Caco-2 (cell line): ENCODE results near the gene MBNL2. TPM values are rescaled to one million over a fixed set of nuclear protein-coding genes. Genes with fewer than 3 reads are reported as not detected.
A peak's percentile ranks its signal among the peaks of the same experiment; 100 is the strongest.

Experiments
- BruUV-seq: library from RNA; stranded (reverse); fragments of 400-500 nt; replicated peaks from 2 replicates; lab custom pipeline; 2021; lab: Mats Ljungman, UMichigan
- CTCF ChIA-PET: fragments of 300-600 bp; sonication (Branson Sonifier 250); formaldehyde crosslinking; loops from one replicate; lab custom pipeline; 2022; ENCODE audit warnings: antibody characterized with exemption; lab: Charles Lee
- POLR2A ChIA-PET: fragments of 300-600 bp; sonication (Branson Sonifier 250); formaldehyde crosslinking; loops from one replicate; lab custom pipeline; 2022; ENCODE audit warnings: antibody characterized with exemption; lab: Charles Lee
- DNase-seq, 2 experiments: peaks; one replicate each; pipeline versions ENCODE4 v3.0.0 to v3.0.0-alpha.2; 2020 to 2022
- H3K27me3 ChIP-seq: replicated peaks from 2 replicates; pipeline ENCODE4 v1.6.0; 2011; ENCODE audit warnings: low read length; ENCODE audit not compliant: control insufficient read depth, insufficient read depth
- H3K36me3 ChIP-seq: 2 replicates; pipeline ENCODE4 v1.5.1; 2011; ENCODE audit warnings: low read length; ENCODE audit not compliant: control insufficient read depth, insufficient read depth
- H3K4me1 ChIP-seq: fragments of 250-450 bp; sonication (Bioruptor Pico); 2 replicates; pipeline ENCODE4 v1.5.1; 2020; ENCODE audit warnings: mild to moderate bottlenecking
- H3K4me3 ChIP-seq: 2 replicates; pipeline ENCODE4 v1.5.1; 2011; ENCODE audit warnings: low read depth, mild to moderate bottlenecking, control low read depth, low read length
- H3K9me3 ChIP-seq: fragments of 250-450 bp; sonication (Bioruptor Pico); 2 replicates; pipeline ENCODE4 v1.5.1; 2020; ENCODE audit warnings: mild to moderate bottlenecking, moderate library complexity
- H3K27ac Mint-ChIP-seq: one replicate; pipeline ENCODE4 v1.8.0; 2022; ENCODE audit warnings: mixed read lengths; ENCODE audit not compliant: unreplicated experiment
- H3K27me3 Mint-ChIP-seq: one replicate; pipeline ENCODE4 v1.8.0; 2022; ENCODE audit warnings: mixed read lengths; ENCODE audit not compliant: insufficient read depth, unreplicated experiment
- H3K36me3 Mint-ChIP-seq: one replicate; pipeline ENCODE4 v1.8.0; 2022; ENCODE audit warnings: mild to moderate bottlenecking, mixed read lengths; ENCODE audit not compliant: insufficient read depth, unreplicated experiment
- H3K4me1 Mint-ChIP-seq: one replicate; pipeline ENCODE4 v1.8.0; 2022; ENCODE audit warnings: low read depth, mixed read lengths; ENCODE audit not compliant: unreplicated experiment
- H3K4me3 Mint-ChIP-seq: one replicate; pipeline ENCODE4 v1.8.0; 2022; ENCODE audit warnings: mild to moderate bottlenecking, moderate library complexity, mixed read lengths; ENCODE audit not compliant: unreplicated experiment
- H3K9me3 Mint-ChIP-seq: one replicate; pipeline ENCODE4 v1.8.0; 2022; ENCODE audit warnings: mixed read lengths; ENCODE audit not compliant: unreplicated experiment
- intact Hi-C: fragments of 100-400 bp; cut with micrococcal nuclease; formaldehyde crosslinking; loops from one replicate; pipeline ENCODE4 v1.10.0; 2022; ENCODE audit not compliant: unreplicated experiment
- total RNA-seq: library from RNA; stranded (reverse); gene quantifications from 2 replicates; pipeline ENCODE4 v1.2.3, GENCODE V29; 2022
- TF ChIP-seq, protein P1 (sequence below), 2 experiments: fragments of 200-600 bp in 1 of 2; IDR thresholded peaks; 1 replicate in 1 of 2; 2 replicates in 1 of 2; pipeline versions ENCODE4 v1.5.1 to v1.8.0; 2011 to 2022; ENCODE audit warnings: antibody characterized with exemption in 1 of 2, control low read depth in 1 of 2, inconsistent platforms in 1 of 2, low read depth in 1 of 2, low read length in 1 of 2, mild to moderate bottlenecking in 1 of 2, moderate library complexity in 1 of 2; ENCODE audit not compliant: insufficient read depth in 1 of 2, severe bottlenecking in 1 of 2, unreplicated experiment in 1 of 2

Gene MBNL2
- total RNA-seq, 1 experiment from 2014 or later: 41.6 TPM

GRCh38 chr13:97179501-97179900 is 42.6 kb upstream of the MBNL2 start:
- H3K27me3 ChIP-seq: no peaks in the 10 kb centered on the region
- peaks cover 30% of the 10 kb centered on the region for H3K4me1 ChIP-seq
- BruUV-seq: no TSS peak
- ChIA-PET CTCF (no interaction called here), POLR2A (no interaction called here)
- intact Hi-C loops: loop anchor here (1.0 kb wide), 1 partner anchor 38 kb away; no protein-coding TSS in a partner anchor
- Mint-ChIP-seq H3K27ac (peak overlapping the region; percentile 70), H3K4me1 (peaks cover 31% of the 10 kb centered on the region), H3K4me3 (peak overlapping the region; percentile 40), H3K36me3 (no peaks in the 10 kb centered on the region), H3K27me3 (no peaks in the 10 kb centered on the region), H3K9me3 (peaks cover 16% of the 10 kb centered on the region)
- DNase-seq: peak; percentile 81 to 90
- TF ChIP-seq, protein P1, sequence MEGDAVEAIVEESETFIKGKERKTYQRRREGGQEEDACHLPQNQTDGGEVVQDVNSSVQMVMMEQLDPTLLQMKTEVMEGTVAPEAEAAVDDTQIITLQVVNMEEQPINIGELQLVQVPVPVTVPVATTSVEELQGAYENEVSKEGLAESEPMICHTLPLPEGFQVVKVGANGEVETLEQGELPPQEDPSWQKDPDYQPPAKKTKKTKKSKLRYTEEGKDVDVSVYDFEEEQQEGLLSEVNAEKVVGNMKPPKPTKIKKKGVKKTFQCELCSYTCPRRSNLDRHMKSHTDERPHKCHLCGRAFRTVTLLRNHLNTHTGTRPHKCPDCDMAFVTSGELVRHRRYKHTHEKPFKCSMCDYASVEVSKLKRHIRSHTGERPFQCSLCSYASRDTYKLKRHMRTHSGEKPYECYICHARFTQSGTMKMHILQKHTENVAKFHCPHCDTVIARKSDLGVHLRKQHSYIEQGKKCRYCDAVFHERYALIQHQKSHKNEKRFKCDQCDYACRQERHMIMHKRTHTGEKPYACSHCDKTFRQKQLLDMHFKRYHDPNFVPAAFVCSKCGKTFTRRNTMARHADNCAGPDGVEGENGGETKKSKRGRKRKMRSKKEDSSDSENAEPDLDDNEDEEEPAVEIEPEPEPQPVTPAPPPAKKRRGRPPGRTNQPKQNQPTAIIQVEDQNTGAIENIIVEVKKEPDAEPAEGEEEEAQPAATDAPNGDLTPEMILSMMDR (IDR thresholded peaks at IDR 0.05; ENCODE audit: insufficient read depth in 1 of 2, low read depth in 1 of 2, low read length in 1 of 2, severe bottlenecking in 1 of 2, unreplicated experiment in 1 of 2): no peak
- H3K36me3 ChIP-seq: no peaks in the 10 kb centered on the region
- H3K4me3 ChIP-seq: no peak overlapping the region
- no peaks in the 10 kb centered on the region for H3K9me3 ChIP-seq

DNA sequence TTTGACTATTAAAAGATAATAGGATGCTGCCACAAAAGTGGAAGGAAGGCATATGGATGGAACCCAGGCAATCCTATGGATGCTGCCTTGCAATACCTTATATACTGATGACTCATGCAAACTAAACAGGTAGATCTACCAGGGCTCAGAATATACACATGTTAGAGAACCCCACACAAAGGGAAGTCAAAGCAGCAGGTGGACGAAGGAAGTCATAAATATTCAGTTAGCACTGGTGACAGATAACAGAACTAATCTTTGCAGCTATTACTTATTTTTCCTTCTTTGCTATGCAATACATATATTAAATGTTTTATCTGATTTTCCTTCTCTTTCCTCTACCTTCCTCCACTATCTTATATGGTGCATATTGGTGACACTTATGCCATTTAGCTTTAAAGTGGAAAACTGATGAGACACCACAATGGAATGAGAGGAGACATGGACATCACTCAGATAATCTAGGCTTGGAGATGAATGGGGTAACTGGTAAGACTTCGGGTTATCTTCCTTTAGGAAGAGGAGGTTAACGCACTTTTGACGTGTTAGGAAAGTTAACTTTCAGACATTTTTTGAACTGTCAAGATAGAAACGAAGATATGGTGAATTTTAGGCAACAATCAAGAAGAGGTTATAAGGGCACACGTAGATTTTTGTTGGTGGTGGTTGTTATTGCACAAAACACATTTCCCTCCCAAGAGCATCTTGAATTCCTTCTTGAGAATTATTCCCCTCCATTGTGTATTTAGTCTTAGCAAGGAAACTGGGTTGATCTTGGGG is 39.8 kb upstream of the MBNL2 start:
- TF ChIP-seq, protein P1 (IDR thresholded peaks at IDR 0.05; ENCODE audit: insufficient read depth in 1 of 2, low read depth in 1 of 2, low read length in 1 of 2, severe bottlenecking in 1 of 2, unreplicated experiment in 1 of 2): no peak
- Mint-ChIP-seq H3K9me3 (peaks cover 27% of the 10 kb centered on the region), H3K36me3 (no peaks in the 10 kb centered on the region), H3K4me1 (peaks cover 38% of the 10 kb centered on the region), H3K27ac (no peak overlapping the region), H3K4me3 (no peak overlapping the region), H3K27me3 (no peaks in the 10 kb centered on the region)
- no peak overlapping the region for H3K4me3 ChIP-seq
- no peaks in the 10 kb centered on the region for H3K9me3 ChIP-seq
- H3K36me3 ChIP-seq: no peaks in the 10 kb centered on the region
- no peaks in the 10 kb centered on the region for H3K27me3 ChIP-seq
- CTCF ChIA-PET: no interaction called here
- H3K4me1 ChIP-seq: peaks cover 36% of the 10 kb centered on the region
- no TSS peak for BruUV-seq
- DNase-seq: no peak
- intact Hi-C loops: no loop called here
- POLR2A ChIA-PET: no interaction called here

DNA sequence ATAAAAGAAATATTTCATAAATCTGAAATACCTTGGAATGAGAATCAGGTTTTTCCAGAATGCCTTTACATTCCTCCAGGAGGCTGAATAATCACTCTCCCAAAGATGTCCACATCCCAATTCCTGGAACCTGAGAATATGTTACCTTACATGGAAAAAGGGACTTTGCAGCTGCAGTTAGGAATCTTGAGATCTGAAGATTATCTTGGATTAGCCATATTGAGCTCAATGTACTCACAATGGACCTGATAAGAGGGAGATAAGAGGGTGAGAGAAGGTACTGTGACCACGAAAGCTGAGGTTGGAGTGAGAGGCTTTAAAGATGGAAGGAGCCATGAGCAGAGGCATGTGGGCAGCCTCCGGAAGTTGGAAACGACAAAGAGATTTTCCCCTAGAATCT is 36.8 kb upstream of the MBNL2 start:
- Histone ChIP-seq H3K4me3 (no peak overlapping the region), H3K4me1 (peaks cover 13% of the 10 kb centered on the region), H3K36me3 (no peaks in the 10 kb centered on the region), H3K27me3 (no peaks in the 10 kb centered on the region), H3K9me3 (no peaks in the 10 kb centered on the region)
- TF ChIP-seq, protein P1 (IDR thresholded peaks at IDR 0.05; ENCODE audit: insufficient read depth in 1 of 2, low read depth in 1 of 2, low read length in 1 of 2, severe bottlenecking in 1 of 2, unreplicated experiment in 1 of 2): no peak
- Mint-ChIP-seq H3K27me3 (no peaks in the 10 kb centered on the region), H3K36me3 (no peaks in the 10 kb centered on the region), H3K9me3 (peaks cover 11% of the 10 kb centered on the region), H3K27ac (peak overlapping the region; percentile 26), H3K4me3 (no peak overlapping the region), H3K4me1 (peaks cover 21% of the 10 kb centered on the region)
- no peak for DNase-seq
- intact Hi-C loops: no loop called here
- BruUV-seq: no TSS peak
- POLR2A ChIA-PET: no interaction called here
- CTCF ChIA-PET: interaction anchor here (0.6 kb wide), 2 partner anchors 167 to 545 kb away, joined by 3 read pairs; no protein-coding TSS in a partner anchor
